Smooth muscle cell (in vitro differentiated cells): ENCODE measurements around the gene ITPRIP. TPM values are rescaled to one million over a fixed set of nuclear protein-coding genes. Genes with fewer than 3 reads are reported as not detected.

Source experiments
- DNase-seq: peaks from one replicate; lab custom pipeline; 2025; ENCODE audit not compliant: unreplicated experiment; lab: John Stamatoyannopoulos, UW
- H2AFZ ChIP-seq: fragments of 200-600 bp; sonication (generic); 2 replicates; pipeline ENCODE4 v1.6.0; 2016; ENCODE audit warnings: antibody characterized with exemption, low read depth, mild to moderate bottlenecking
- H3F3A ChIP-seq: fragments of 200-600 bp; sonication (generic); 2 replicates; pipeline ENCODE4 v1.6.0; 2017; ENCODE audit warnings: antibody characterized with exemption, low read depth
- H3K27ac ChIP-seq: fragments of 200-600 bp; sonication (generic); 2 replicates; pipeline ENCODE4 v1.5.1; 2016; ENCODE audit warnings: low read depth, mild to moderate bottlenecking
- H3K27me3 ChIP-seq: fragments of 200-600 bp; sonication (generic); 2 replicates; pipeline ENCODE4 v1.6.1; 2016; ENCODE audit warnings: low read depth, mild to moderate bottlenecking
- H3K36me3 ChIP-seq: fragments of 200-600 bp; sonication (generic); 2 replicates; pipeline ENCODE4 v1.5.1; 2016; ENCODE audit warnings: low read depth
- H3K4me1 ChIP-seq: fragments of 200-600 bp; sonication (generic); 2 replicates; pipeline ENCODE4 v1.5.1; 2016; ENCODE audit warnings: low read depth
- H3K4me2 ChIP-seq: fragments of 200-600 bp; sonication (generic); 2 replicates; pipeline ENCODE4 v1.6.0; 2016; ENCODE audit warnings: mild to moderate bottlenecking
- H3K4me3 ChIP-seq: fragments of 200-600 bp; sonication (generic); 2 replicates; pipeline ENCODE4 v1.5.1; 2016; ENCODE audit warnings: mild to moderate bottlenecking
- H3K79me2 ChIP-seq: fragments of 200-600 bp; sonication (generic); 2 replicates; pipeline ENCODE4 v1.6.0; 2016; ENCODE audit warnings: low read depth, mild to moderate bottlenecking
- H3K9ac ChIP-seq: fragments of 200-600 bp; sonication (generic); 2 replicates; pipeline ENCODE4 v1.6.0; 2016; ENCODE audit warnings: low read depth
- H3K9me3 ChIP-seq: fragments of 200-600 bp; sonication (generic); replicated peaks from 2 replicates; pipeline ENCODE4 v1.5.1; 2016; ENCODE audit warnings: low read depth
- H4K20me1 ChIP-seq: fragments of 200-600 bp; sonication (generic); 2 replicates; pipeline ENCODE4 v1.6.0; 2016; ENCODE audit warnings: low read depth
- CTCF ChIP-seq: fragments of 200-600 bp; sonication (generic); IDR thresholded peaks from 2 replicates; pipeline ENCODE4 v1.5.1; 2017; ENCODE audit warnings: borderline replicate concordance, mild to moderate bottlenecking, antibody characterized with exemption; ENCODE audit not compliant: insufficient read depth, poor library complexity, severe bottlenecking
- WGBS: methylation state at CpG from one replicate; pipeline ENCODE4 v1.1.7; 2016; ENCODE audit warnings: low lambda C conversion rate; 5-methylcytosine and 5-hydroxymethylcytosine counted together
- polyA plus RNA-seq: library from polyadenylated mRNA; unstranded; fragments of >200 nt; fragmentation: Nextera tagmentation; extraction: Ambion mirVana; gene quantifications from 2 replicates; pipeline ENCODE4 v1.2.1, GENCODE V29; 2016
- total RNA-seq: library from RNA; depleted of rRNA; stranded (reverse); fragments of >200 nt; gene quantifications from 2 replicates; pipeline ENCODE4 v1.2.3, GENCODE V29; 2014

ITPRIP gene
- total and polyA plus RNA-seq, 2 experiments from 2014 or later: 33.6 to 59.3 TPM

- Histone ChIP-seq H3K4me1 (peaks cover 6% of the 10 kb centered on the region), H3K27me3 (no peaks in the 10 kb centered on the region), H3K9ac (no peak overlapping the region), H3F3A (peaks cover 12% of the 10 kb centered on the region), H3K4me3 (no peak overlapping the region), H3K79me2 (peaks cover 88% of the 10 kb centered on the region), H2AFZ (no peak overlapping the region), H3K27ac (no peak overlapping the region), H4K20me1 (peaks cover 99% of the 10 kb centered on the region), H3K36me3 (peaks cover 6% of the 10 kb centered on the region), H3K4me2 (no peak overlapping the region), H3K9me3 (no peaks in the 10 kb centered on the region)
- 98% methylated on average over 22 of the region's 22 CpGs for WGBS
- DNase-seq: no peak
- TF ChIP-seq CTCF: no peak
Observed at GRCh38 chr10:104315486-104315921, 22.8 kb downstream of the ITPRIP start.

- Histone ChIP-seq H3K79me2 (peaks cover 81% of the 10 kb centered on the region), H3K27me3 (no peaks in the 10 kb centered on the region), H3K36me3 (peaks cover 6% of the 10 kb centered on the region), H3K9ac (no peak overlapping the region), H3F3A (peaks cover 12% of the 10 kb centered on the region), H3K4me2 (no peak overlapping the region), H3K27ac (no peak overlapping the region), H3K9me3 (no peaks in the 10 kb centered on the region), H3K4me1 (peaks cover 6% of the 10 kb centered on the region), H4K20me1 (peaks cover 99% of the 10 kb centered on the region), H3K4me3 (no peak overlapping the region), H2AFZ (no peak overlapping the region)
- no peak for TF ChIP-seq CTCF
- DNase-seq: no peak
- 95% methylated on average over 43 of the region's 43 CpGs for WGBS
Observed at GRCh38 chr10:104314591-104315485, 23.4 kb downstream of the ITPRIP start.

- Histone ChIP-seq H3K4me2 (no peak overlapping the region), H3K9ac (no peak overlapping the region), H3F3A (no peaks in the 10 kb centered on the region), H3K27ac (no peak overlapping the region), H3K4me3 (no peak overlapping the region), H3K36me3 (peaks cover 6% of the 10 kb centered on the region), H3K27me3 (no peaks in the 10 kb centered on the region), H3K4me1 (no peaks in the 10 kb centered on the region), H2AFZ (no peak overlapping the region), H3K9me3 (no peaks in the 10 kb centered on the region), H3K79me2 (peaks cover 47% of the 10 kb centered on the region), H4K20me1 (peaks cover 69% of the 10 kb centered on the region)
- no peak for DNase-seq
- 91% methylated on average over 5 of the region's 5 CpGs for WGBS
- no peak for TF ChIP-seq CTCF
Observed at GRCh38 chr10:104311184-104311720, 27.0 kb downstream of the ITPRIP start.
